CD14-positive monocyte (primary cell): ENCODE data around the gene PHLDB2. TPM values are rescaled to one million over a fixed set of nuclear protein-coding genes. Genes with fewer than 3 reads are reported as not detected.
A peak's percentile ranks its signal among the peaks of the same experiment; 100 is the strongest.

Experiments used
- DNase-seq, 3 donors: peaks; one replicate each; pipeline ENCODE4 v3.0.0-alpha.2; 2011 to 2022
- H2AFZ ChIP-seq: 2 replicates; pipeline ENCODE4 v1.6.0; 2012; ENCODE audit warnings: mild to moderate bottlenecking, low read depth, low read length, inconsistent platforms; ENCODE audit not compliant: insufficient read depth, poor library complexity, severe bottlenecking
- H3K27ac ChIP-seq, 2 donors: 1 replicate in 1 of 2; 2 replicates in 1 of 2; pipeline ENCODE4 v1.5.1; 2012 to 2013; ENCODE audit warnings: low read length in 2 of 2, control low read depth in 1 of 2, inconsistent platforms in 1 of 2, low read depth in 1 of 2, mild to moderate bottlenecking in 1 of 2
- H3K27me3 ChIP-seq, 2 donors: one replicate each; pipeline versions ENCODE4 v1.6.0 to v1.6.1; 2011 to 2013; ENCODE audit warnings: low read length in 2 of 2; ENCODE audit not compliant: control insufficient read depth in 2 of 2, insufficient read depth in 2 of 2
- H3K36me3 ChIP-seq, 2 donors: replicated peaks in 1 of 2; 1 replicate in 1 of 2; 2 replicates in 1 of 2; pipeline versions ENCODE4 v1.5.1 to v1.6.1; 2012 to 2013; ENCODE audit warnings: low read length in 2 of 2, control low read depth in 1 of 2, inconsistent platforms in 1 of 2, mild to moderate bottlenecking in 1 of 2; ENCODE audit not compliant: insufficient read depth in 2 of 2, control insufficient read depth in 1 of 2
- H3K4me1 ChIP-seq, 2 donors: 1 replicate in 1 of 2; 2 replicates in 1 of 2; pipeline versions ENCODE4 v1.5.1 to v1.6.1; 2012 to 2013; ENCODE audit warnings: low read length in 2 of 2, control low read depth in 1 of 2, inconsistent platforms in 1 of 2, mild to moderate bottlenecking in 1 of 2, moderate library complexity in 1 of 2; ENCODE audit not compliant: insufficient read depth in 2 of 2, control insufficient read depth in 1 of 2
- H3K4me2 ChIP-seq: replicated peaks from 2 replicates; pipeline ENCODE3; 2012; ENCODE audit warnings: low read length, moderate library complexity, mild to moderate bottlenecking; ENCODE audit not compliant: poor library complexity, severe bottlenecking; ENCODE audit errors: extremely low read depth
- H3K4me3 ChIP-seq, 3 experiments: fragments of 200-600 bp in 1 of 3; sonication (generic) in 1 of 3; replicated peaks in 1 of 3; 1 replicate in 2 of 3; 2 replicates in 1 of 3; pipeline ENCODE4 v1.5.1; 2011 to 2013; ENCODE audit warnings: low read length in 3 of 3, mild to moderate bottlenecking in 3 of 3, control low read depth in 2 of 3, low read depth in 2 of 3, inconsistent platforms in 1 of 3, moderate library complexity in 1 of 3
- H3K79me2 ChIP-seq: 2 replicates; pipeline ENCODE4 v1.6.0; 2012; ENCODE audit warnings: mild to moderate bottlenecking, control low read depth, inconsistent platforms, low read length, moderate library complexity; ENCODE audit not compliant: insufficient read depth
- H3K9ac ChIP-seq: 2 replicates; pipeline ENCODE4 v1.6.0; 2017; ENCODE audit warnings: low read length, mild to moderate bottlenecking; ENCODE audit not compliant: insufficient read depth, poor library complexity, severe bottlenecking
- H3K9me3 ChIP-seq, 2 donors: replicated peaks in 1 of 2; 1 replicate in 1 of 2; 2 replicates in 1 of 2; pipeline versions ENCODE4 v1.5.1 to v1.6.1; 2012 to 2013; ENCODE audit warnings: low read length in 2 of 2, control low read depth in 1 of 2; ENCODE audit not compliant: control insufficient read depth in 1 of 2, insufficient read depth in 1 of 2
- H4K20me1 ChIP-seq: 2 replicates; pipeline ENCODE4 v1.6.0; 2012; ENCODE audit warnings: mild to moderate bottlenecking, low read length, control low read depth, moderate library complexity; ENCODE audit not compliant: insufficient read depth
- H3K27ac Mint-ChIP-seq, 7 donors: one replicate each; pipeline ENCODE4 v1.8.0; 2020; ENCODE audit warnings: mild to moderate bottlenecking in 7 of 7, mixed read lengths in 7 of 7, moderate library complexity in 6 of 7, inconsistent platforms in 2 of 7
- H3K27me3 Mint-ChIP-seq, 3 donors: one replicate each; pipeline ENCODE4 v1.8.0; 2021 to 2022; ENCODE audit warnings: low read depth in 3 of 3, mild to moderate bottlenecking in 3 of 3, mixed read lengths in 3 of 3, moderate library complexity in 3 of 3, inconsistent platforms in 1 of 3
- H3K36me3 Mint-ChIP-seq, 2 donors: one replicate each; pipeline ENCODE4 v1.8.0; 2020; ENCODE audit warnings: mixed read lengths in 2 of 2, inconsistent platforms in 1 of 2, mild to moderate bottlenecking in 1 of 2
- H3K4me1 Mint-ChIP-seq: one replicate; pipeline ENCODE4 v1.8.0; 2020; ENCODE audit warnings: mild to moderate bottlenecking, mixed read lengths
- H3K4me3 Mint-ChIP-seq, 2 donors: one replicate each; pipeline ENCODE4 v1.8.0; 2020; ENCODE audit warnings: mild to moderate bottlenecking in 2 of 2, mixed read lengths in 2 of 2, moderate library complexity in 1 of 2
- H3K9me3 Mint-ChIP-seq, 7 donors: one replicate each; pipeline ENCODE4 v1.8.0; 2020 to 2022; ENCODE audit warnings: mixed read lengths in 7 of 7, mild to moderate bottlenecking in 6 of 7, moderate library complexity in 6 of 7, inconsistent platforms in 2 of 7
- WGBS: methylation state at CpG from one replicate; pipeline ENCODE4 v1.1.5; 2013; ENCODE audit warnings: missing lambda C conversion rate; ENCODE audit not compliant: insufficient coverage; 5-methylcytosine and 5-hydroxymethylcytosine counted together
- intact Hi-C, 2 donors: fragments of 100-400 bp; cut with micrococcal nuclease; formaldehyde crosslinking; loops; one replicate each; pipeline versions ENCODE4 v1.15.0 to v1.15.1; 2023
- polyA plus RNA-seq, 3 donors: library from polyadenylated mRNA; depleted of rRNA in 1 of 3; unstranded in 2 of 3; stranded (reverse) in 1 of 3; fragments of 300-500 nt in 2 of 3; fragments of >200 nt in 1 of 3; fragmentation: Illumina TruSeq in 2 of 3; gene quantifications; 1 replicate in 2 of 3; 2 replicates in 1 of 3; pipeline ENCODE4 v1.2.3, GENCODE V29; 2012 to 2021
- TF ChIP-seq, protein P1 (sequence below): fragments of 200-600 bp; IDR thresholded peaks from one replicate; pipeline ENCODE4 v1.8.0; 2022; ENCODE audit warnings: antibody characterized with exemption, mild to moderate bottlenecking

PHLDB2 gene
- polyA plus RNA-seq, 3 donors, result 0.08 TPM; not detected in 2

DNA sequence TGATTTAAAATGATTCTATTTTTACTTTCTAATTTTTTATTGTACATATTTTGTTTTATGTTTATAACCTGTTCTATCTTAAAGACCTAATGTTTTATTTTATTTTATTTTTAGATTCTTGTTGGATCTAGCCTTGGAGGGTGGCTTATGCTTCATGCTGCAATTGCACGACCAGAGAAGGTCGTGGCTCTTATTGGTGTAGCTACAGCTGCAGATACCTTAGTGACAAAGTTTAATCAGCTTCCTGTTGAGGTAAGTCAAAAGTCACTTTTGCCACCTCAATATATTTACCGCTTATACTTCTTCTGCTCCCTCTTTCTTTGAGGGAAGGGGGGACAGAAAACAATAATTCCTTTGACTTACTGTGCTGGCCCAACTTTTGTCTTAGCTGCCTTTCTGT, 127.7 kb downstream of the PHLDB2 start:
- Histone ChIP-seq H3K79me2 (peaks cover 55% of the 10 kb centered on the region), H3K4me3 (no peak overlapping the region), H3K9ac (no peak overlapping the region), H4K20me1 (peaks cover 80% of the 10 kb centered on the region), H3K9me3 (no peaks in the 10 kb centered on the region), H2AFZ (no peak overlapping the region), H3K27me3 (no peaks in the 10 kb centered on the region), H3K4me1 (peaks cover 3 to 5% of the 10 kb centered on the region in 2 donors), H3K27ac (no peak overlapping the region), H3K36me3 (peaks cover 45 to 81% of the 10 kb centered on the region in 2 donors), H3K4me2 (no peak overlapping the region)
- H3K4me1 Mint-ChIP-seq, result peaks cover 18% of the 10 kb centered on the region
- TF ChIP-seq, protein P1, sequence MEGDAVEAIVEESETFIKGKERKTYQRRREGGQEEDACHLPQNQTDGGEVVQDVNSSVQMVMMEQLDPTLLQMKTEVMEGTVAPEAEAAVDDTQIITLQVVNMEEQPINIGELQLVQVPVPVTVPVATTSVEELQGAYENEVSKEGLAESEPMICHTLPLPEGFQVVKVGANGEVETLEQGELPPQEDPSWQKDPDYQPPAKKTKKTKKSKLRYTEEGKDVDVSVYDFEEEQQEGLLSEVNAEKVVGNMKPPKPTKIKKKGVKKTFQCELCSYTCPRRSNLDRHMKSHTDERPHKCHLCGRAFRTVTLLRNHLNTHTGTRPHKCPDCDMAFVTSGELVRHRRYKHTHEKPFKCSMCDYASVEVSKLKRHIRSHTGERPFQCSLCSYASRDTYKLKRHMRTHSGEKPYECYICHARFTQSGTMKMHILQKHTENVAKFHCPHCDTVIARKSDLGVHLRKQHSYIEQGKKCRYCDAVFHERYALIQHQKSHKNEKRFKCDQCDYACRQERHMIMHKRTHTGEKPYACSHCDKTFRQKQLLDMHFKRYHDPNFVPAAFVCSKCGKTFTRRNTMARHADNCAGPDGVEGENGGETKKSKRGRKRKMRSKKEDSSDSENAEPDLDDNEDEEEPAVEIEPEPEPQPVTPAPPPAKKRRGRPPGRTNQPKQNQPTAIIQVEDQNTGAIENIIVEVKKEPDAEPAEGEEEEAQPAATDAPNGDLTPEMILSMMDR, result no peak
- no peaks in the 10 kb centered on the region for H3K27me3 Mint-ChIP-seq
- DNase-seq, result no peak
- intact Hi-C loops, result no loop called here
- H3K9me3 Mint-ChIP-seq, result no peaks in the 10 kb centered on the region
- H3K27ac Mint-ChIP-seq, result peak overlapping the region in 1 of 7 donors; percentile 1
- WGBS, result no CpG with 5 or more reads among the region's 3 CpGs
- peaks cover 46 to 67% of the 10 kb centered on the region in 2 donors for H3K36me3 Mint-ChIP-seq
- H3K4me3 Mint-ChIP-seq, result no peak overlapping the region

DNA sequence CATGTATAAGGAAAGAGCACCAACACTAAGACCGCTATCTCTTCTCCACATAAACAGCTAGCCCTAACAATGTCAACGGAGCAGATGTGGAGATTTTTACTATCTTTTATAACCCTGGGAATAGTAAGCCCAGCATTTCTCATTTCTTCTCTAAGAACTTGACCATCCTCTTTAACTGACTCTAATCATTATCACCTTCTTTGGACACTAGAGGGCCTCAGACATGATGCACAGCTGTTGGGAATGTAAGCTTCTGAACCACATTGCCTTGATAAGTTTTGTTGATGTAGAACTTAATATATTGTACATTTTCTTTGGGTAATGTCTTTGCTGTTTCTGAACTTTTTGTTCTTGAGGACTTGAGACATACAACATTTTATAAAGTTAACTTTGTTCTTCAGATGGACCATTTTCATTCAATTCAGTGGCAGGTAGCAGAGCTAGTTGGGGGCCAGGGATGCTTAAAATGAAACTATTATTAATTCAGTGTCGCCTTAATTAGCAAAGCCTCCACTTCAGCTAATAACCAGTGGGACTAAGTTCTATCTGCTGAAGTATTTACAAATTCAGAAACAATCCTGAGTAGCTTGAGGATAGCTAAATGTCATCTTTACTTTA, 130.1 kb downstream of the PHLDB2 start:
- Histone ChIP-seq H4K20me1 (peaks cover 62% of the 10 kb centered on the region), H3K4me1 (no peaks in the 10 kb centered on the region), H3K4me2 (no peak overlapping the region), H3K27ac (no peak overlapping the region), H3K9ac (no peak overlapping the region), H3K79me2 (peaks cover 32% of the 10 kb centered on the region), H3K27me3 (no peaks in the 10 kb centered on the region), H3K4me3 (no peak overlapping the region), H3K36me3 (peaks cover 62 to 85% of the 10 kb centered on the region in 2 donors), H2AFZ (no peak overlapping the region), H3K9me3 (no peaks in the 10 kb centered on the region)
- H3K4me1 Mint-ChIP-seq, result peaks cover 6% of the 10 kb centered on the region
- H3K36me3 Mint-ChIP-seq, result peaks cover 57 to 62% of the 10 kb centered on the region in 2 donors
- H3K27ac Mint-ChIP-seq, result peak overlapping the region in 1 of 7 donors; percentile 0
- H3K27me3 Mint-ChIP-seq, result no peaks in the 10 kb centered on the region
- TF ChIP-seq, protein P1, result peak; percentile 85
- peak in 2 of 3 donors; percentile 30 to 38 for DNase-seq
- no peaks in the 10 kb centered on the region for H3K9me3 Mint-ChIP-seq
- WGBS, result no CpG with 5 or more reads among the region's 3 CpGs
- no peak overlapping the region for H3K4me3 Mint-ChIP-seq
- intact Hi-C loops, result no loop called here
